ENCODE results near the gene KRTAP19-4. TPM values are rescaled to one million over a fixed set of nuclear protein-coding genes. Genes with fewer than 3 reads are reported as not detected.
"Not testable (repeated sequence)": the region's sequence is repeated elsewhere in the genome, so short reads cannot be mapped to it uniquely, and the experiment has no call there.

The KRTAP19-4 gene, protein sequence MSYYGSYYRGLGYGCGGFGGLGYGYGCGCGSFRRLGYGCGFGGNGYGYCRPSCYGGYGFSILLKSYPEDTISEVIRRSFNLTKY
- not detected in 2 replicates for total RNA-seq (2014; rRNA removed; shearing (Covaris generic))

DNA sequence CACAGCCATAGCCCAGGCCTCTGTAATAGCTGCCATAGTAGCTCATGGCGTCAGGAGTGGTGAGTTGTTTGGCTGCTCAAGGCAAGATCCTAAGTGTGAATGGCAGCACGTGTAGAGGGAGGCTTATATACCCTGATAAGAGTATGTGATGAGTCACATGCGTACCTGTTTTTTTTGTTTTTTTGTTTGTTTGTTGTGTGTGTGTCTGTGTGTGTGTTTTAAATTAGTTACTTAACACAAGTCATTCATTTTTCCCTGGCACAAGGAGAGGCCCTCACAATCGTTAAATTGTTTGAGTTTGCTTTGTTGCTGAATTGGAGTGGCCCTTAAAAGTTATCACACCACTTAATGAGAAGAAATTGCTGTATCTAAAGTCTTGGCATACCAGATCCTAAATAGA is at the start of gene KRTAP19-4:
Gene KRTAP19-4 (minus strand): TSS at position 101 of the 400 bp plus-strand sequence. CDS start 55 bp downstream, at position 46.
- Histone ChIP-seq H3K27me3 (ENCODE audit: control insufficient read depth, insufficient read depth, low read length) (no peaks in the 10 kb centered on the region), H3K36me3 (replicated peaks; ENCODE audit: control insufficient read depth, insufficient read depth, low read length) (no peaks in the 10 kb centered on the region), H3K4me3 (ENCODE audit: insufficient read depth, low read depth, low read length) (no peak within 1 kb of the TSS)
- no peak for DNase-seq

DNA sequence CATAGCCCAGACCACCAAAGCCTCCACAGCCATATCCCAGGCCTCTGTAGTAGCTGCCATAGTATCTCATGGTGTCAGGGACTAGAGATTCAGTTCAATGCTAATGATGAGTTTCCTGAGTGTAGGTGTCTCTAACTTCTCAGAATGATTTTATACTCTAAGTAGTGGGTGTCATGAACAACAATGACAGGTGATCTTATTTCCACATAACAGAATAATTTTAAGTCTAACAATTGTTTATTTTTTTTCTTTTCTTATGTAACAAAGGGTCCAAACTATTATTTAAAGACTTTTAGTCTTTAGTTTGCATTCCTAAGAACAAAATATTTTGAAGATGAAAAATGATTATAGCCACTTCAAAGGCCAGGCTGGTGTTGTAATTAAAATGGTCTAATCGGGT is 44.8 kb upstream of the KRTAP19-4 start, which contains the start of gene KRTAP19-6:
Gene KRTAP19-6 (minus strand): TSS at position 101 of the 400 bp plus-strand sequence. CDS start 31 bp downstream, at position 70.
- no peak for DNase-seq
- Histone ChIP-seq H3K36me3 (replicated peaks; ENCODE audit: control insufficient read depth, insufficient read depth, low read length) (no peaks in the 10 kb centered on the region), H3K4me3 (ENCODE audit: insufficient read depth, low read depth, low read length) (no peak within 1 kb of the TSS), H3K27me3 (ENCODE audit: control insufficient read depth, insufficient read depth, low read length) (no peaks in the 10 kb centered on the region)

DNA sequence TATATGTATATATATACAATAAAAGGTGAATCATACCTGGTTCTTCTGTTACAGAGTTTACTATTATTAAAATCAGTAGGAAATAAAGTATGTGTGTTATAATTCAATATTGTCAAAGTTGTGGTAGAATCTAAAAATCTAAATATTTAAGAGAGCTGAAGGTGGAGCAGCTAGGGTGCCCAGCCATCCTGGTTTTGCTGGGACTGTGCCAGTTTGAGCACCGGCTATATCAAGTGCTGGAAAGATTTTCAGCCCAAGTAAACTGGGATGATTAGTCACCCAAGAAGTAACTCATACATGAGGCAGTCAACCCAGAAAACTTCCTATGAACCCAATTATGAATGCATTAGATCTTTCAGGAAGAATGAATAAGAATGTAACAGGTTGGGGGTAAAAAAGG is 21.9 kb upstream of the KRTAP19-4 start:
- Histone ChIP-seq H3K36me3 (replicated peaks; ENCODE audit: control insufficient read depth, insufficient read depth, low read length) (no peaks in the 10 kb centered on the region), H3K27me3 (ENCODE audit: control insufficient read depth, insufficient read depth, low read length) (no peaks in the 10 kb centered on the region), H3K4me3 (ENCODE audit: insufficient read depth, low read depth, low read length) (no peak overlapping the region)
- no peak for DNase-seq

DNA sequence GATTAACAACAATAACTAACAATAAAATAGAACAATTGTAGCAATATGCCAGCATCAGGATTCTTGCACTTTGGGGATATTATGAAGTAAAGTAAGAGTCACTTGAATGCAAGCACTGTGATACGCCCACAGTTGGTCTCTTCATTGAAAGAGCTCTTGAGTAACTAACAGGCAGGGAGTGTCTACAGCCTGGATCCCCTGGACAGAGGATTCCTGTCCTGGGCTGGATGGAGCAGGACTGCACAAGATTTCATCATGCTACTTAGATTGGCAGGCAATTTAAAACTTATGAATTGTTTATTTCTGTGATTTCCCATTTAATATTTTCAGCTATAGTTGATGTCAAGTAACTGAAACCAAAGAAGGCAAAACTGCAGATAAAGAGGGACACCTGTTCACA is 18.7 kb upstream of the KRTAP19-4 start:
- no peak for DNase-seq
- no peak overlapping the region for H3K4me3 ChIP-seq (ENCODE audit: insufficient read depth, low read depth, low read length)
- no peaks in the 10 kb centered on the region for H3K27me3 ChIP-seq (ENCODE audit: control insufficient read depth, insufficient read depth, low read length)
- H3K36me3 ChIP-seq (replicated peaks; ENCODE audit: control insufficient read depth, insufficient read depth, low read length), result no peaks in the 10 kb centered on the region

DNA sequence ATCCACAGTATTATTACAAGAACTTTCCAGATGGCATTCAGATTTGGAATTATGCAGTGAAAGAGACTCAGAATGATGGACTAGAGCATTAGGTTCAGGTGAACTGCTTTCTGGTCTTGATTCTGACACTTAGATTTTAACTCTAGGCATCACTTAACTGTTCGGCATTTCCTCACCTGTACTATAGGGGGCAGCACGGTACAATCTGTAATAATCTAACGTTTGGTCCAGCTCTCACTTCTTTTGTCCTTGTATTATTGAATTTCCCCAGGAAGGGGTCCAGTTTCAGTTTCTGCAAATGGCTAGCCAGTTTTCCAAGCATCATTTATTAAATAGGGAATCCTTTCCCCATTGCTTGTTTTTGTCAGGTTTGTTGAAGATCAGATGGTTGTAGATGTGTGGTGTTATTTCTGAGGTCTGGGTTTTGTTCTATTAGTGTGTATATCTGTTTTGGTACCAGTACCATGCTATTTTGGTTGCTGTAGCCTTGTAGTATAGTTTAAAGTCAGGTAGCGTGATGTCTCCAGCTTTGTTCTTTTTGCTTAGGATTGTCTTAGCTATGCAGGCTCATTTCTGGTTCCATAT is 8.7 kb upstream of the KRTAP19-4 start:
- not testable (repeated sequence) for H3K36me3 ChIP-seq (replicated peaks; ENCODE audit: control insufficient read depth, insufficient read depth, low read length); H3K4me3 ChIP-seq (ENCODE audit: insufficient read depth, low read depth, low read length); H3K27me3 ChIP-seq (ENCODE audit: control insufficient read depth, insufficient read depth, low read length)
- DNase-seq, result peak; percentile 23

DNA sequence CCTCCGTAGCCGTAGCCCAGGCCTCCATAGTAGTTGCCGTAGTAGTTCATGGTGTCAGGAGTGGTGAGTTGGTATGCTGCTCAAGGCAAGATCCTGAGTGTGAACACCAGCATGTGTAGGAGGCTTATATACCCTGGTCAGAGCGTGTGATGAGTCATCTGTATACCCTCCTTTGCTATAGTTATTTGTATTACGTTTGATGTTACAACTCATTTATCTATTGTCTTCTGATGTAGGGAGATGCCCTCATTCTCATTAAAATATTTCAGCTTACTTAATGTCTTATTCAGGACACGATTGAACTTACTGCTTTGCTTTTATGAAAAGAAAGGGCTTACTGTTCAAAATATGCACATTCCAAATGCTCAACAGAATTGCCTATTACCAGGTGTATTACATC is 5.1 kb upstream of the KRTAP19-4 start, which contains the start of gene KRTAP19-5:
Gene KRTAP19-5 (minus strand): TSS at position 101 of the 400 bp plus-strand sequence. CDS start 51 bp downstream, at position 50.
- no peaks in the 10 kb centered on the region for H3K27me3 ChIP-seq (ENCODE audit: control insufficient read depth, insufficient read depth, low read length)
- no peaks in the 10 kb centered on the region for H3K36me3 ChIP-seq (replicated peaks; ENCODE audit: control insufficient read depth, insufficient read depth, low read length)
- no peak for DNase-seq
- H3K4me3 ChIP-seq (ENCODE audit: insufficient read depth, low read depth, low read length), result no peak within 1 kb of the TSS

DNA sequence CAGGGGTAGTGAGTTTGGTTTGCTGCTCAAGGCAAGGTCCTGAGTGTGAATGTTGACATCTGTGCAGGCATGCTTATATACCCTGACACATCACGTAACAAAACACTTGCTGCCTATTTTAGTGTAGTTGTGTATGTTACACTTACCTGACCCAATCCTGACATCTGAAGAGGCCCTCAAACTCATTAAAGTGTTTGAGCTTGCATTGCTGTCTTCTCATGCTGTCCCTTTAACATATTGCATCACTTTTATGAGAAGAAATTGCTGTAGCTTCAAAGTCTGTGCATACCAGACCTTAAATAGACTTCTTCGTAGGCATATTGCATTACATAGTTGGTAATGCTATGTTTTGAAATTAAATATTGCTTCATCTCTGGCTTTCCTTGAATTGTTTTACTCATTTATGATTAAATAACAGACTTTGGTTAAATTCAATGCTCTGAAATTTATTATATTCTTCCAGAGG is 5.0 kb downstream of the KRTAP19-4 start, which contains the start of gene KRTAP19-3:
Gene KRTAP19-3 (minus strand): TSS at position 51 of the 466 bp plus-strand sequence. CDS start 56 bp downstream, outside the sequence.
- Histone ChIP-seq H3K4me3 (ENCODE audit: insufficient read depth, low read depth, low read length) (no peak within 1 kb of the TSS), H3K27me3 (ENCODE audit: control insufficient read depth, insufficient read depth, low read length) (no peaks in the 10 kb centered on the region), H3K36me3 (replicated peaks; ENCODE audit: control insufficient read depth, insufficient read depth, low read length) (no peaks in the 10 kb centered on the region)
- DNase-seq, result no peak

DNA sequence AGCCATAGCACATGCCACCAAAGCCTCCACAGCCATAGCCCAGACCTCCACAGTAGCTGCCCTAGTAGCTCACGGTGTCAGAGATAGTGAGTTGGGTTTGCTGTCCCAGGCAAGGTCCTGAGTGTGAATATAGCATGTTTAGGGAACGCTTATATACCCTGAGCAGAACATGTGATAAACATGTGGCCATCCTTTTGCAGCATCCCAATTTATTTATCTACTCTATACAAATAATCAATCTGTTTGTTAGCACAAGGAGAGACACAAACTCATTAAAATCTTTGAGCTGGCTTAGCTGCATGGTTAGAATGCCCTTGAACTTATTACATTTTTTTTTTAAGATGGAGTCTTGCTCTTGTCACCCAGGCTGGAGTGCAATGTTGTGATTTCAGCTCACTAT is 9.6 kb downstream of the KRTAP19-4 start, which contains the start of gene KRTAP19-2:
Gene KRTAP19-2 (minus strand): TSS at position 101 of the 400 bp plus-strand sequence. CDS start 88 bp downstream, at position 13.
- no peak within 1 kb of the TSS for H3K4me3 ChIP-seq (ENCODE audit: insufficient read depth, low read depth, low read length)
- H3K27me3 ChIP-seq (ENCODE audit: control insufficient read depth, insufficient read depth, low read length), result no peaks in the 10 kb centered on the region
- DNase-seq, result no peak
- H3K36me3 ChIP-seq (replicated peaks; ENCODE audit: control insufficient read depth, insufficient read depth, low read length), result no peaks in the 10 kb centered on the region

DNA sequence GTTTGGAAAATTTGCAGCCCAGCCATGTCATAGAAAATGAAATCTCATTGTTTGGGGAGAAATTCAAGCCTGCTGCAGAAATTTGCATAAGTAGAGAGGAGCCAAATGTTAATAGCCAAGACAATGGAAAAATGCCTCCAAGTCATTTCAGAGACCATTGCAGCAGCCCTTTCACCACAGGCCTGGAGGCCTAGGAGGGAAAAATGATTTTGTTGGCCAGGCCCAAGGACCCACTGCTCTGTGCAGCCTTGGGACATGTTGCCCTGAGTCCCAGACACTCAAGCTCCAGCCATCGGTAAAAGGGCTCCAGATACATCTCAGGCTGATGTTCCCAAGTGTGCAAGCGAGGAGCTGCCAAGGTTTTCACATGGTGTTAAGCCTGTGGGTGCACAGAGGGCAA is 10.8 kb downstream of the KRTAP19-4 start:
- DNase-seq, result no peak
- Histone ChIP-seq H3K27me3 (ENCODE audit: control insufficient read depth, insufficient read depth, low read length) (no peaks in the 10 kb centered on the region), H3K36me3 (replicated peaks; ENCODE audit: control insufficient read depth, insufficient read depth, low read length) (no peaks in the 10 kb centered on the region), H3K4me3 (ENCODE audit: insufficient read depth, low read depth, low read length) (no peak overlapping the region)

DNA sequence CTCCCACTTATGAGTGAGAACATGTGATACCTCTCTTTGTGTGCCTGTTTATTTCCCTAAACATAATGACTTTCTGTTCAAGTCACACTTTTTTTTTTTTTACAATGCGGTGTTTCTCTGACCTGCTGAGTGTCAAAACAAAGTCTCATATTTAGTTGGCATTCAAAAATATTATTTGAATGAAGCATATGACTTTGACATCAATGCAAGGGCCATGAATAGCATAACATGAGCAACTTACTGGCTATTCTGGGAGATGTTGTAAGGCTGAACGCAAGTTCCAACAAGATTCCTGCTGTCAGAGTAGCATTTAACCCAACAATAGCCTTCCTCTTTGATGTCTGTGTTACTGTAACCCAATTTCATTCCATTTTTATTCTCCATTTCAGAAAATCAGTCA is 14.8 kb downstream of the KRTAP19-4 start:
- Histone ChIP-seq H3K36me3 (replicated peaks; ENCODE audit: control insufficient read depth, insufficient read depth, low read length) (no peaks in the 10 kb centered on the region), H3K4me3 (ENCODE audit: insufficient read depth, low read depth, low read length) (no peak overlapping the region), H3K27me3 (ENCODE audit: control insufficient read depth, insufficient read depth, low read length) (no peaks in the 10 kb centered on the region)
- no peak for DNase-seq

DNA sequence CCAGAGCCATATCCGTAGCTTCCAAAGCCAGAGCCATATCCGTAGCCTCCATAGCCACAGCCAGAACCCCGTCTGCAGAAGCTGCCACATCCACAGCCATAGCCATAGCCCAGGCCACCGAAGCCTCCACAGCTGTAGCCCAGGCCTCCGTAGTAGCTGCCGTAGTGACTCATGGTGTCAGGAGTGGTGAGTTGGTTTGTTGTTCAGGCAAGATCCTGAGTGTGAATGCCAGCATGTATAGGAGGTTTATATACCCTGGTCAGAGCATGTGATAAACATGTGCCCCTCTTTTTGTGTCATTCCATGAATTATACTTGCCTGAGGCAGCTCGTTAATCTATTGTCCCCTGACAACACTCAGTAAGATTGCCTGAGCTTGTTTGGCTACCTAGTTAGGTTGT is 16.8 kb downstream of the KRTAP19-4 start, which contains the start of gene KRTAP19-1:
Gene KRTAP19-1 (minus strand): TSS at position 223 of the 400 bp plus-strand sequence. CDS start 50 bp downstream, at position 173.
- H3K4me3 ChIP-seq (ENCODE audit: insufficient read depth, low read depth, low read length), result no peak within 1 kb of the TSS
- no peak for DNase-seq
- H3K27me3 ChIP-seq (ENCODE audit: control insufficient read depth, insufficient read depth, low read length), result no peaks in the 10 kb centered on the region
- no peaks in the 10 kb centered on the region for H3K36me3 ChIP-seq (replicated peaks; ENCODE audit: control insufficient read depth, insufficient read depth, low read length)

DNA sequence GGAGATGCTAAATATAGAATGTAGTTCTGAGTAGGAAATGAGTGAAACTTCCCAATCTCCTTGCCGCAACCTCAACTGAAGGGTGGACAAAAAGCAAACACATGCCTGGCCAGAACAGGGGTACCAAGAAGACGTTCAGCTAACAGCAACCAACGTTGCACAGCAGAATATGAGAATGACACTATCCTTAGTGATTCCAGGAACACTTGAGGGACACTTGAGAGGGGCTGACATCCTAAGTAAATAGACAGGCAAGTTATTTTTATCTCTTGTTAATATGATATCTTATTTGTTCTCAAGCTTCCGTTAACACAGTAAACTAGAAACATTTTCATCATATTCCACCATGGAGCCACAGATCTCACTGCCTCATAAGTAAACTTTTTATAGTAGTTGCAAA is 17.7 kb downstream of the KRTAP19-4 start:
- H3K4me3 ChIP-seq (ENCODE audit: insufficient read depth, low read depth, low read length), result no peak overlapping the region
- H3K27me3 ChIP-seq (ENCODE audit: control insufficient read depth, insufficient read depth, low read length), result no peaks in the 10 kb centered on the region
- H3K36me3 ChIP-seq (replicated peaks; ENCODE audit: control insufficient read depth, insufficient read depth, low read length), result no peaks in the 10 kb centered on the region
- DNase-seq, result no peak

DNA sequence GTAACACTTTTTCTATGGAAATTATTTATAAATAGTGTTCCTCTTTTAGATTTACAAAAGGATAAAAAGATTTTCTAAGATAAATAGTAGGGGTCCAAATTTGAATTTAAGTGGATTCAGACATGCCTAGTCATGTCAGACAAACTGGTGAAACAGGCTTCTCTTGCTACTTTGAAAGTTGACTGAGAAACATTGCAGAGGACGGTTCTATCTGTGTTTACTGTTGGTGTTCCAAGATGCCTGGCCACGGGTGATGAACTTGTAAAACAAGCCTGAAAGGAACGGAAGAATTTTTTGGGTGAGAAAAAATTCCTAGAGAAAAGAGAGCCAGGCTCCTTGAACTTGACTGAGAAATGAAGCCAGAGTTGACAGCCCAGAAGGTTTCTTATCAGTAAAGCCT is 19.0 kb downstream of the KRTAP19-4 start:
- Histone ChIP-seq H3K4me3 (ENCODE audit: insufficient read depth, low read depth, low read length) (no peak overlapping the region), H3K27me3 (ENCODE audit: control insufficient read depth, insufficient read depth, low read length) (no peaks in the 10 kb centered on the region), H3K36me3 (replicated peaks; ENCODE audit: control insufficient read depth, insufficient read depth, low read length) (no peaks in the 10 kb centered on the region)
- no peak for DNase-seq

DNA sequence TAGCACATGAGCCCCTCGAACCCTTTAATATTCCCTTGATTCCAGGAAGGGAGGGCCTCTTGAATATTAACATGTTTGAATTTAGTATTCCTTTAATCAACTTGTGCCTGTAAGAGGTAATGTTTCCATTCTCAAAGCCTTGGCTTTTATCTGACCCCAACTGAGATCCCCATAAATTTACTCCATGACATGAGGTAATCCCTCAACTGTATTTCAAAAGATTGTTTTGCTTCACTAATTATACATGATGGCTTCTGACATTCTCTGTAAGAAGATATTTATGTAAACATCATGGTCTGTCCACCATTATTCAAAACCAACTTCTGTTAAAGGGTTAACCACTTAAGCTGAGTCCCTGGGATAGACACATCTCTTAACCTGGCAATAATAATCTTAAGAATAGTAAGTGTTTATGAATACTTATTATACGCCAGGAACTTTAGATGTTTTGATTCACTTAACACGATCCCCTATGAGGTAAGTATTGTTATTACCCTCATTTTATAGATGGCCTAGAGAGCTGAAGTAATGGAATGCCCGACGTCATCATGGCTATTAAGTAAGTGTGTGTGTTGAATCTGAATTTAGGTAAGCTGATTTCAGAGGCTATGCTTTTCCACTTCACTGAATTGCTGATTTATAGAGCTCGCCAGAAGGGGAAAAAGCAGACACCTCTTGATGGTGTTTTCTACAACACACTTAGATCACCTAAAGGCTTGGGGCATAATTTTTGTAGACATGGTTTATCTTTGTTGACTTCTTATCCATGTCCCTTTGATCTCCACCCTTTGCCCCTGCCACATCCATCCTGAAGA is 27.9 kb downstream of the KRTAP19-4 start:
- no peaks in the 10 kb centered on the region for H3K27me3 ChIP-seq (ENCODE audit: control insufficient read depth, insufficient read depth, low read length)

More for the DNA sequence above, 27.9 kb downstream of the KRTAP19-4 start:
- Histone ChIP-seq H3K36me3 (replicated peaks; ENCODE audit: control insufficient read depth, insufficient read depth, low read length) (no peaks in the 10 kb centered on the region), H3K4me3 (ENCODE audit: insufficient read depth, low read depth, low read length) (no peak overlapping the region)
- DNase-seq, result no peak

Data from H7 (cell line).